ENCODE measurements around the gene RBFOX1.

The RBFOX1 gene

GRCh38 chr16:7585705-7586104 lies 253.1 kb downstream of the RBFOX1 start:
- no peaks in the 10 kb centered on the region for H3K27me3 ChIP-seq (ENCODE audit: insufficient read depth, low read length)
- no peak overlapping the region for H2AFZ ChIP-seq (ENCODE audit: low read length)
- no peaks in the 10 kb centered on the region for H3K9me2 ChIP-seq (ENCODE audit: low read depth, low read length)
- no peaks in the 10 kb centered on the region for H3K9me3 ChIP-seq (ENCODE audit: low read length)
- no peak overlapping the region for H3K4me2 ChIP-seq (ENCODE audit: low read length)
- no peak overlapping the region for H3K4me3 ChIP-seq (ENCODE audit: low read depth, low read length, poor library complexity, severe bottlenecking)
- no peaks in the 10 kb centered on the region for H3K36me3 ChIP-seq (ENCODE audit: insufficient read depth, low read length)
- no peak overlapping the region for H3K9ac ChIP-seq (ENCODE audit: low read length)
- TF ChIP-seq EZH2 (IDR thresholded peaks at IDR 0.05; ENCODE audit: borderline replicate concordance, low read length) (no peak), CTCF (IDR thresholded peaks at IDR 0.05; ENCODE audit: low read length) (no peak)
- H3K4me1 ChIP-seq (ENCODE audit: insufficient read depth, low read length, severe bottlenecking) = no peaks in the 10 kb centered on the region
- no peak overlapping the region for H3K27ac ChIP-seq (ENCODE audit: low read depth, low read length, poor library complexity, severe bottlenecking)
- no peaks in the 10 kb centered on the region for H3K79me2 ChIP-seq (ENCODE audit: insufficient read depth, low read length)
- no peaks in the 10 kb centered on the region for H4K20me1 ChIP-seq (ENCODE audit: insufficient read depth, low read length)
- no peaks in the 10 kb centered on the region for H3F3A ChIP-seq (ENCODE audit: insufficient read depth, low read length)

GRCh38 chr16:7590934-7591333 lies 258.3 kb downstream of the RBFOX1 start:
- H3K27me3 ChIP-seq (ENCODE audit: insufficient read depth, low read length) = no peaks in the 10 kb centered on the region
- H3K36me3 ChIP-seq (ENCODE audit: insufficient read depth, low read length) = no peaks in the 10 kb centered on the region

GRCh38 chr16:7596308-7596707 lies 263.7 kb downstream of the RBFOX1 start:
- H3K27ac ChIP-seq (ENCODE audit: low read depth, low read length, poor library complexity, severe bottlenecking) = no peak overlapping the region
- H3K9me2 ChIP-seq (ENCODE audit: low read depth, low read length) = no peaks in the 10 kb centered on the region
- H2AFZ ChIP-seq (ENCODE audit: low read length) = no peak overlapping the region
- no peaks in the 10 kb centered on the region for H3K4me1 ChIP-seq (ENCODE audit: insufficient read depth, low read length, severe bottlenecking)
- H3K4me2 ChIP-seq (ENCODE audit: low read length) = no peak overlapping the region
- H3K36me3 ChIP-seq (ENCODE audit: insufficient read depth, low read length) = no peaks in the 10 kb centered on the region
- H3K79me2 ChIP-seq (ENCODE audit: insufficient read depth, low read length) = no peaks in the 10 kb centered on the region
- H3K27me3 ChIP-seq (ENCODE audit: insufficient read depth, low read length) = no peaks in the 10 kb centered on the region
- H3K9me3 ChIP-seq (ENCODE audit: low read length) = no peaks in the 10 kb centered on the region
- TF ChIP-seq CTCF (IDR thresholded peaks at IDR 0.05; ENCODE audit: low read length) (no peak), EZH2 (IDR thresholded peaks at IDR 0.05; ENCODE audit: borderline replicate concordance, low read length) (no peak)
- no peaks in the 10 kb centered on the region for H3F3A ChIP-seq (ENCODE audit: insufficient read depth, low read length)
- H4K20me1 ChIP-seq (ENCODE audit: insufficient read depth, low read length) = no peaks in the 10 kb centered on the region
- no peak overlapping the region for H3K9ac ChIP-seq (ENCODE audit: low read length)
- H3K4me3 ChIP-seq (ENCODE audit: low read depth, low read length, poor library complexity, severe bottlenecking) = no peak overlapping the region

More at GRCh38 chr16:7590934-7591333, 258.3 kb downstream of the RBFOX1 start:
- Histone ChIP-seq H3K9me3 (ENCODE audit: low read length) (no peaks in the 10 kb centered on the region), H3K4me2 (ENCODE audit: low read length) (no peak overlapping the region), H2AFZ (ENCODE audit: low read length) (no peak overlapping the region), H3K4me3 (ENCODE audit: low read depth, low read length, poor library complexity, severe bottlenecking) (no peak overlapping the region), H3K79me2 (ENCODE audit: insufficient read depth, low read length) (no peaks in the 10 kb centered on the region), H3K9me2 (ENCODE audit: low read depth, low read length) (no peaks in the 10 kb centered on the region), H3F3A (ENCODE audit: insufficient read depth, low read length) (no peaks in the 10 kb centered on the region), H3K27ac (ENCODE audit: low read depth, low read length, poor library complexity, severe bottlenecking) (no peak overlapping the region), H3K4me1 (ENCODE audit: insufficient read depth, low read length, severe bottlenecking) (no peaks in the 10 kb centered on the region), H4K20me1 (ENCODE audit: insufficient read depth, low read length) (no peaks in the 10 kb centered on the region), H3K9ac (ENCODE audit: low read length) (no peak overlapping the region)
- TF ChIP-seq EZH2 (IDR thresholded peaks at IDR 0.05; ENCODE audit: borderline replicate concordance, low read length) (no peak), CTCF (IDR thresholded peaks at IDR 0.05; ENCODE audit: low read length) (no peak)

Measured in OCI-LY1 (cell line).